NCI-H187 (cell line): Measurements from ENCODE around the gene MTMR1.
A peak's percentile ranks its signal among the peaks of the same experiment; 100 is the strongest.

Experiments used
- DNase-seq, 2 experiments: peaks; one replicate each; lab custom pipeline; 2025; lab: John Stamatoyannopoulos, UW

The MTMR1 gene

GRCh38 chrX:150762258-150763165 lies 69.3 kb downstream of the MTMR1 start:
- DNase-seq = no peak

GRCh38 chrX:150763303-150763797 lies 70.2 kb downstream of the MTMR1 start:
- DNase-seq = no peak

DNA sequence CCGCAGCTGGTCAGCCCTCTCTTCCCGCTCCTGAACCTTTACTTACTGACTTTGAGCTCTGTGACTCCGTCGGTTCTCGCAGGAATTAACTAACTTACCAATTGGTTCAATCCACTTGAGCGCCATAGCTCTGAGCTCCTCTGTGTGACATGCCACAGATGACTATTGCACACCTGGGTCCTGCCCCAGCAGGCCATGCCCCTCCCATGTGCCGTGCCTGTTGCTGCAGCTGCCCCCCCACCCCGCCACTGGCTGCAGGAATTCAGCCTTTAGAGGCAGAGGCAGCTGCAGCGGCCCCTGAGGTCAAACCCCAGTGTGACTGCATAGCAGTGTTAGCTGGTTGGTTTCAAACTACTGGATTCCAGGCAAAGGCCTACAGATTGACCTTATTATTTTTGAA lies 70.6 kb downstream of the MTMR1 start:
- DNase-seq = no peak

DNA sequence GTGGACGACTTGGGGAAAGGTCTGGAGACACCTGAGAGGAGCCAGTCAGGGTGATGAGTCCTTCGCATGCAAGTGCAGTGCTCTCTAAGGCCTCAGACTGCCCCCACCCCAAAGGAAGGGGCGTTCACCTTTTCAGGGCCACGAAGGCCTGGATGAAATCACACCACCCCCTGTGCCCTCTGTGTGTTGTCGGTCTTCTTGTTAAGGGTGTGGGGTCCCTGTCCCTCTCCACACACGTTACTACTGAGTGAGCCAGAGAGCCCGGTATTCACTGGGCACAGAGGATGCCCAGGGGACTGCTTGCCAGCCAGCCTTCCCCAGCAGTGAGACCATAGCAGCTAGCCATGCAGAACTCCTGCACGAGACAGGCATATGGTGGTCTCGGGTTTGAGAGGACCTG lies 72.0 kb downstream of the MTMR1 start:
- no peak for DNase-seq

DNA sequence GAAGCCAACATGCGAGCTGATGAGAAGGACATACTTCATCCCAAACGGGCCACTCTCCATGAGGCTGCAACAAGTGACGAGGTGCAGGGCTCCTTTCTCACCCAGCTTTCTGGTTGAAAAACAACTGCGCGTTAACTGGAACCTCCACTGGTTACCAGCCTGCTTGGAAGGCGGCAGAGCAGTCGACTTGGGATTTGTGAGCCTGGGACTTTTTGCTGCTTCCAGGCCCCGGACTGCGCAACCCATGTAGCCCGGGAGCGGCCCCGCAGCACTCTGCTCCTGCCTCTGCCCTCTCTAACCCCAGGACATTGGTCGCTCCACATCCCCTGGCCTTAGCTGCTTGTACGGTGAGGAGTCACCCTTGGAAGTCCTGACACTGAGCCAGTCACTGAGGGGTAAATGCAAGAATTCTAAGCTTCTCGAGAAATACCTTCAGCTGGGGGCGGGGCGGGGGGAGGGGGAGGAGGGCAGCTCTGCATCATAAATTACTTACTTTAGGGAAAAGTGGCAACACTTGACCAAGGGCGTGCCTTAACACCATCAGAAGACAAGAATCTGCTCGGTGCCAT lies 72.7 kb downstream of the MTMR1 start:
- DNase-seq = no peak

DNA sequence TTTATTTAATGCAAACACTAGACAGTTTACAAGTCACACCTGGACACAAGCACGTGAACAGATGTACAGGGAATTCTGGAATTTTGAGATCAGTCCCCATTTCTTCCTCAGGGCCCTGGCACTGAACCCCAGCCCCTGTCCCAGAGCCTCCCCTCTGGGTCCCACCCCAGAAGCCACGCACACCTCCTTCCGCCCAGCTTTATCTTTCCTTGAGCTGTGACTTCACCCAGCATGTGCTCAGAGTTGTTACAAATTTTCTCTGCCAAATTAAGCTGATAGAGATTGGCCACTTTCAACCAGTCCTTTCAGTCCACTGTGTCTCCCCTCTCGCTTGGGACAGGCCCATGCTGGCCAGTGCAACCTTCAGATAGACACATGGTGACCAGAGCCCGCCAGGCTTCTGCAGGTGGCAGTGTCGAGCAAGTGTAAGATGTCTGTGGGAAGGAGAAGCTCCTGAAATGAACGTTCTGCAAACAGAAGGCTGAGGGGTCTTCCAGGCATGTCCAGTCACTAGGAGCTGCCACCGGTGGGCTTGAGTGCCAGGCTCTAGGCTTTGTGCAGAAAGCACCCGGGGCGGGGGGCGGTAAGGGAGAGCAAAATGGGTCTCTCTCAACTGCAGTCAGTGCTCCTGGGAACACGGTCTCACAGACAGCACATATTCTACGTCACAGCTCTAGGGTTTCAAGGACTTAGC lies 73.3 kb downstream of the MTMR1 start:
- no peak for DNase-seq

DNA sequence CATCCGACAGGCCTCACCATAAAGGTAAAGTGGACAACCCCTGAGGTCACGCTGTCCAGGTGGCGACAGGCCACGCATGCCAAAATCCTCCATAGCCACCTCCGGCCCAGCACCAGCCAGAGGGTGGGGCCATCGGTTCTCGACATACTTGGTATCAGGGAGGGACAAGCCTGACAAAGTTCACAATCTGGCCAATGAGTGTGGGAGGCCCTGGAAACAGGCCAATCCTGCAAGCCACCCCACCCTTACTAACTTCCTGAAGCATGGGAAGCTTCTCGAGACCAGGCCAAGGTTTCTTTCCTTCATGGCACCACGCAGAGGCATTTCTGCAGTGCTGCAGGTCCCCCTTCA lies 73.8 kb downstream of the MTMR1 start:
- DNase-seq = no peak

GRCh38 chrX:150767475-150768131 lies 74.4 kb downstream of the MTMR1 start:
- DNase-seq = no peak

GRCh38 chrX:150768132-150768485 lies 74.9 kb downstream of the MTMR1 start:
- DNase-seq = no peak

DNA sequence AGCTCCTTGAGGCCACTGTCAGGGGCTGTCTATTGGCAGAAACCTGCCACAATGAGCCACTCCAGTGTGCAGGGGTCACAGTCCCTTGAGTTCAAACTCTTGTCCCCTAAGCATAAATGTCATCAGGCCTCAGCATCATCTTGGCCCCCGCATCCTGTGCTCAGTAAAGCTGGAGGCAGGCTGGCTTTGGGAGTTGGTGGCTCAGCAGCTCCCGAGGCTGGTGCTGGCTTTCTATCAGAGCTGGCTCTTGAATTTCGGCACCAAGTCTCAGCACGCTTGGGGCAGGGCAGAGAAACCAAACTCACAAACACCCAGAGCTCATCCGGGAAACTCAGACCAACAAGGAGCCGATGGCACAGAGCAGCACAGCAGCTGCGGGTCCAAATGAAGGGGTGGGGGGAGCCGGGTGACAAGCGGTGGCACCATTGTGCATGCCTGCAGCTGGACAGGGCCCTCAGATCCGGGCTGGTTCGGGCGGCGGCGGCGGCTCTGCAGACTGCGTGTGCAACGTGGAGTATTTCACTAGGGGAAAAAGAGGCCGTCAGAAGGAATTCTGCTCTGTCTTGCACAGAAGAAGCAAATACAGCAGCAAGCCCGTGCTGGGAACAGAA lies 75.5 kb downstream of the MTMR1 start:
- DNase-seq = no peak

GRCh38 chrX:150769408-150769807 lies 76.2 kb downstream of the MTMR1 start:
- no peak for DNase-seq

DNA sequence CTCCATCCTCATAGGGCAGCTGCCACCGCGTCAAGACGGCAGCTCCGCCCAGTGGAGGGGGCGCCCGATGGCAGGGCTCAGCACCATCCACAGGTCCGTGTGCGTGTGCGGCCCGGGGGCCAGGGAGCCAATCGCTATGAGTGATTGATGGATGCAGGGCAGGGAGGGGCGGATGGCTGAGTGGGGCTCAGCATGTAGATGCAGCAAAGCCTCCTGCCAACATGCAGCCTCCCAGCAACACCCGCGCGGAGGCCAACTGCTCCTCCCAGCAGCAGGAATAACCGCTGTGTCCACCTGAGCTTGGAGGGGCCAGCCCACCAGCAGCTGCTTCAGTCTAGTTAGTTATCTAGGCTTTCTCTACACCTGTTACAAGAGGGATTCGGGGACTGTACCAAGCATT lies 77.4 kb downstream of the MTMR1 start:
- DNase-seq = peak in 1 of 2 experiments; percentile 11

DNA sequence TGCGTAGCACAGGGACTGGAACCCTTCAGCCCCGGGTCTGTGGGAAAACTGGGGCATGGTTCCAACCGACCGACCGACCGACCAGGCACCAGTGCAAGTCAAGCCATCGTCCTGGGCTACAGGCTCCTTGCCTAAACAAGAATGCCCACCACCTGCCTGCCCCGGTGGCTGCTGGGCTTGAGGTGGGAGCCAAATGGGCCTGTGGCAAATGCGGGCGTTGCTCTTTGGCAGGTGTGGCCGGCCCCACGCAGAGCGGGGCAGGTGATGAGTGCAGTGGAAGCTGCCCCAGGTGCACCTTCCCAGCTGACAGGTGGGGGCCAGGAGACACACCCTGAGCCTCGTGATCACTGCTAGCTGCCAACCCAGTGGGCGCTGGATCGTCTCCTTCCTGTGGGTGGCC lies 77.9 kb downstream of the MTMR1 start:
- peak in 1 of 2 experiments; percentile 20 for DNase-seq

DNA sequence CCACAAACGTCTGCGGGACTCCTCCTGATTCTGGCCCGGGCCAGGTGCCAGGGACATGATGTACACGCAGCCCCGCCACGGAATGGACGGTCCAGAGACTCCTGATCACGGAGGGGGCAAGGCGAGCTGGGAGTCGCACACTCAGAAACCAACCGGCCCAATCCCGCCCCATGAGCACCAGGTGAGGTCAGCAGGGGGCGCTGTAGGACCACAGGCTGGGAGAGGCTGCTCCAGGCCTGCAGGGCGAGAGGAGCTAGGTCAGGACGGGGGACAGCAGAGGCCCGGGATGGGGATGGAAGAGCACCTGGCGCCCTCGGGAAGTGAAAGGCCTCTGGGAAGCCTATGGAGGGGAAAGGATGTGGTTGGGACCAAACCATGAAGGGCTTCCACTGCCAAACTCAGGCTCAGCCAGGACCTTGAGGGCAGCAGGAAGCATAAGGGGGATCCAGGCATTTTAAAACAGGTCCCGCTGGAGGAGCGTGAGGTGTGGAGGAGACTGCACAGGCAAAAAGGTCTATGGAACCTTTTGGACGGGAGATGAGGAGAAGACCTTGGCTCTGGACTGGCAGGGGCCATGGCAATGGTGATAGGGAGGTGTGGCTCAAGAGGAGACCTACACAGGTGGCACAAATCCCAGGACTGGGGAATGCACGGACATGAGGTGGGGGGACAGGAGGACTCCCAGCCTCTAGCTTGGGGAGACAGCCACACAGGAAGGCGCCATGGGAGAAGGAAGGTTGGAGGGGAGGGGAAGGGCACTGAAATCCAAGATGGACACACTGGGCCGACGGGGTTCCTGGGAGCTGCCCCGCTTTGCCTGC lies 79.2 kb downstream of the MTMR1 start:
- peak; percentile 69 to 85 for DNase-seq

DNA sequence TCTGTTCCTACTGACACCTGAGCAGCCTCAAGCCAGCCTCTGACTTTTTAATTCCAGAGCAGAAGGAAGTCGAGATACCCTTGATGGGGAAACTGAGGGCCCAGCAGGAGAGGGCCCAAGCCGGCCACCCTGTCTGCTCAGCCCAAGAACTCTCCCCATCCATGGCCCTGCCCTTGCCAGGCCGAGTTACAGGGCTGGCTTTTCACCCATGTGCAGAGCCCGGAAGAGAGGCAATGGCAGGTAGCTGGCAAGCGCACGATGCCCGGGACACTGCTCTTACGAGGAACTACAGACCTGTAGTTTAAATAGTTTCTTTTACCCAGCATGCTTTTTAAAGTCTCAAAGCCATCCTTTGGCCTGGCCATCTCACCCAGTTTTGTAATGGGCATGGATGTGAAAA lies 79.9 kb downstream of the MTMR1 start:
- DNase-seq = no peak

- DNase-seq = no peak
These were observed 80.4 kb downstream of the MTMR1 start for GRCh38 chrX:150773634-150774033.

DNA sequence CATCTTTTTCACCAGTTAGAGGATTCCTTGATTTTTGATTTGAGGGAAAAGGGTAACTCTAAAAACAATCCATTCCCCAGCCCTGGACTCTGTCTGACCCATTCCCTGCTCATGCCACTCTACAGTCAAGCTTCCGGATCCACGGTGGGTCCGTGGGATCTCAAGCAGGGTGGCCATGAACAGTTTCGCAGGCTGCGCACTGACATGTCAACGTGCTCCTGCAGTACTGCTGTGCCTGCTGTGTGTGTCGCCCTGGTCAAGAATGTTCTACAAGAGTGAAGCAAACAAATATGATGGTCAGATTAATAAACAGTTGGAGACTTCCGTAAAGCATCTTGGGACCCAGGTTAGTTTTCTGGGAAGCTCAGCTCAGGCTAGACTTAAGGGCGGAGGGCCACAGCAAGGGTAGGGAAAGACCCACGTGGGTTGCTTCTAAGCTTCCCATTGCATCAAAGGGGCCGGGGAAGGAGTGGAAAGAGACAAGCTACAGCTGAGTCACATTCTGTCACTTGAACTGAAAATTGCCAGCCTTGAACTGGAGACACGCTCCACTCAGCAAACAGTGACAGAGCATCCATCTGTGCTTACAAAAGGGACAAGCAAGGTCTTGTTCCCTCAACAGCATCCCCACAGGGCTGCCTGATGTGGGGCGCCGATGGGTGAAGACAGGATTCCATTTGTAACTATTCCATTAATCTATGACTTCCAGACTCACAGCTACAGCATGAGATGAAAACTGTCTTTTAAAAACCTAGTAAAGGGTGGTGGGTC lies 81.8 kb downstream of the MTMR1 start:
- no peak for DNase-seq

GRCh38 chrX:150775569-150776350 lies 82.6 kb downstream of the MTMR1 start:
- DNase-seq = no peak

GRCh38 chrX:150777328-150777992 lies 84.3 kb downstream of the MTMR1 start:
- no peak for DNase-seq
